D721Med (cell line): Measurements from ENCODE around the gene RNF182.
"Not testable (repeated sequence)": the region's sequence is repeated elsewhere in the genome, so short reads cannot be mapped to it uniquely, and the experiment has no call there.

Source experiments
- DNase-seq: peaks from one replicate; pipeline ENCODE4 v3.0.0; 2011; ENCODE audit warnings: low spot score; ENCODE audit not compliant: insufficient read length
- FAIRE-seq: peaks from 2 replicates; lab custom pipeline; 2011; peaks lifted over from hg19 to GRCh38; lab: Jason Lieb, UNC
- TF ChIP-seq, protein P1 (sequence below): IDR thresholded peaks from 2 replicates; pipeline ENCODE4 v1.5.1; 2012; ENCODE audit warnings: mild to moderate bottlenecking, control low read depth; ENCODE audit not compliant: insufficient read depth; ENCODE audit errors: missing control alignments

RNF182 gene

GRCh38 chr6:13924949-13925881 lies at the start of gene RNF182:
TSS of gene RNF182 (plus strand) at chr6:13924952. CDS start at chr6:13977120, 52,168 bp downstream.
- no peak for FAIRE-seq
- DNase-seq: peak; percentile 65
- TF ChIP-seq, protein P1, sequence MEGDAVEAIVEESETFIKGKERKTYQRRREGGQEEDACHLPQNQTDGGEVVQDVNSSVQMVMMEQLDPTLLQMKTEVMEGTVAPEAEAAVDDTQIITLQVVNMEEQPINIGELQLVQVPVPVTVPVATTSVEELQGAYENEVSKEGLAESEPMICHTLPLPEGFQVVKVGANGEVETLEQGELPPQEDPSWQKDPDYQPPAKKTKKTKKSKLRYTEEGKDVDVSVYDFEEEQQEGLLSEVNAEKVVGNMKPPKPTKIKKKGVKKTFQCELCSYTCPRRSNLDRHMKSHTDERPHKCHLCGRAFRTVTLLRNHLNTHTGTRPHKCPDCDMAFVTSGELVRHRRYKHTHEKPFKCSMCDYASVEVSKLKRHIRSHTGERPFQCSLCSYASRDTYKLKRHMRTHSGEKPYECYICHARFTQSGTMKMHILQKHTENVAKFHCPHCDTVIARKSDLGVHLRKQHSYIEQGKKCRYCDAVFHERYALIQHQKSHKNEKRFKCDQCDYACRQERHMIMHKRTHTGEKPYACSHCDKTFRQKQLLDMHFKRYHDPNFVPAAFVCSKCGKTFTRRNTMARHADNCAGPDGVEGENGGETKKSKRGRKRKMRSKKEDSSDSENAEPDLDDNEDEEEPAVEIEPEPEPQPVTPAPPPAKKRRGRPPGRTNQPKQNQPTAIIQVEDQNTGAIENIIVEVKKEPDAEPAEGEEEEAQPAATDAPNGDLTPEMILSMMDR: no peak

- DNase-seq (no peak), FAIRE-seq (no peak)
- TF ChIP-seq, protein P1: no peak
These were observed 47.7 kb upstream of the RNF182 start for GRCh38 chr6:13877051-13877450.

DNA sequence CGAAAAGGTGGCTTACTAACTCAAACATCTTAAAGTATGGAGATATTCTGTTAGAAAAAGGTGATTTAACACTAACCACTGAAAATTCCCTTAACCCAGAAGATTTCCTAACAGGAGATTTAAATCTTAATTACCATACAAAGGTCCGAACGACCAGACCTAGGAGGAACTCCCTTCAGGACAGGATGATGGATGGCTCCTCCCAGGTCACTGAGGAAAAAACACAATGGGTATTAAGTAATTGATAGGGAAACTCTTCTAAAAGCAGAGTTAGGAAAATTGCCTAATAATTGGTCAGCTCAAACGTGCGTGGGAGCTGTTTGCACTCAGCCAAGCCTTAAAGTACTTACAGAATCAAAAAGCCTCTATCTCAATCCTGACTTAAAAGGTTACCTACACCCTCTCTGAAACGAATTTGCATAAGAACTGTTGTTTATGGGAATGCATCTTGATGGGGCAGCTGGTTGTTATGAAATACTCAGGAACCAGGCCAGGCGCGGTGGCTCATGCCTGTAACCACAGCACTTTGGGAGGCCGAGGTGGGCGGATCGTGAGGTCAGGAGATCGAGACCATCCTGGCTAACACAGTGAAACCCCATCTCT lies 44.6 kb upstream of the RNF182 start:
- not testable (repeated sequence) for FAIRE-seq, DNase-seq

- DNase-seq: no peak
- TF ChIP-seq, protein P1: no peak
- no peak for FAIRE-seq
These were observed 43.1 kb upstream of the RNF182 start for GRCh38 chr6:13881621-13882165.

- TF ChIP-seq, protein P1: no peak
- DNase-seq (no peak), FAIRE-seq (no peak)
These were observed 40.8 kb upstream of the RNF182 start for GRCh38 chr6:13883966-13884365.

GRCh38 chr6:13884397-13884796 lies 40.4 kb upstream of the RNF182 start:
- TF ChIP-seq, protein P1: no peak
- DNase-seq: no peak
- no peak for FAIRE-seq

- FAIRE-seq (no peak), DNase-seq (no peak)
- TF ChIP-seq, protein P1: no peak
These were observed 39.2 kb upstream of the RNF182 start for GRCh38 chr6:13885601-13886000.
